GM12875 (cell line): ENCODE measurements around the gene NEO1.
A peak's percentile ranks its signal among the peaks of the same experiment; 100 is the strongest.

Experiments
- H3K4me3 ChIP-seq: one replicate; pipeline ENCODE4 v1.5.1; 2011; ENCODE audit warnings: low read depth, low read length, control low read depth
- CTCF ChIP-seq: IDR thresholded peaks from 2 replicates; pipeline ENCODE4 v1.5.1; 2011; ENCODE audit warnings: low read depth, mild to moderate bottlenecking, control low read depth, inconsistent platforms, low read length, moderate library complexity, borderline replicate concordance; ENCODE audit not compliant: insufficient read depth

NEO1 gene

DNA sequence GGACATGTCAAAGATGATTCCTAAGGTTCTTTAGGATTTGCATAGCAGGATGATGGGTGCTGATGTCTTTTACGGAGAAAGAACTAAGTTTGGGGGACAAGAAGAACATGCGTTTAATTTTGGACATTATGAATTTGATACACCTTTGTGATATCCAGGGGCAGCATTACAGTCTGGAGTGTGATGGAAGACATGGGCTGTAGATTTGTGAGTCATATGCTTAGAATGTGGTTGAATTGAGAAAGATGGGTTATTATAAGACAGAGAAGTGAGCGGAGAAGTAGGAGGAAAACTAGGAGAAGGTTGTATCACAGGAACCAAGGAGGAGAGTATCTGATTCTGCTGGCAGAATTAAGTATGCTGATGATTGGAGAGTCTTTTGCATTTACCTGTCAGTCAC lies 20.6 kb downstream of the NEO1 start:
- no peak for TF ChIP-seq CTCF

DNA sequence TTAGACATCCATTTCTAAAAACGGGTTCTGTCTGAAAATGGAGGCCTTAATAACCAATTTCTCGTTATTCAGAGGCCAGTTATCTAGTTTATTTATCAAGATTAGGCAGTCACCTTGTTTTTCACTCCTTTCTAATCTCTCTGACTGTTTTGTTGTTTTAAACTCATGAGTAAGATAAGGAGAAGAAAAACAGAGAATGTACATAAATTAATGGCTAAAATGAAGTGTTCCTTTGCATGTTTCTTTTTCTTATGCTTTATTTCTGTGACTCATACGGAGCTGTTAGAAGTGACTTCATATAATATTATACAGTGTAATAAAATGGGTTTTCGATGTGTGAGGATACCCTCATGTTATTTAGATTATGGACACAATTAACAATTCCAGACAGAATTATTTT lies 22.0 kb downstream of the NEO1 start:
- H3K4me3 ChIP-seq: no peak overlapping the region
- no peak for TF ChIP-seq CTCF

More for the DNA sequence above, 20.6 kb downstream of the NEO1 start:
- H3K4me3 ChIP-seq: no peak overlapping the region

GRCh38 chr15:73075160-73075859 lies 23.0 kb downstream of the NEO1 start:
- TF ChIP-seq CTCF: no peak
- H3K4me3 ChIP-seq: no peak overlapping the region

DNA sequence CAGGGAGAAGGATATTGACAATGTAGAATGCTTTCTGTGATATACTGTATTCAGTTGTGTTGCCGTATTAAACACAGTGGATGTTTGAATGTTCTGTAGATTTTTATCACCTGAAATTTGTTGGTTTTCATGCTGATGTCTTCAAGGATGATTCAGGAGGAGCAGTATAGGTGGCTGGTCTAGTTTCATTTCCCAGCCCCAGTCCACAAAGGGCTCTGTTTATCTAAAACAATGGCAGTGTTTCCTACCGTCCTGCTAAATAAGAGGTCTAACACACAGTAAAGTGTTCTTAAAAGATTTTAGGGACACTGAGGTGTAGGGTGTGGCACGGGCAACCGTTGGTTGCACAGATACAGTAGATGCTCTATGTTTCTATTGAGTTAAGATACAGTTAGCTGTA lies 26.0 kb downstream of the NEO1 start:
- TF ChIP-seq CTCF: no peak

DNA sequence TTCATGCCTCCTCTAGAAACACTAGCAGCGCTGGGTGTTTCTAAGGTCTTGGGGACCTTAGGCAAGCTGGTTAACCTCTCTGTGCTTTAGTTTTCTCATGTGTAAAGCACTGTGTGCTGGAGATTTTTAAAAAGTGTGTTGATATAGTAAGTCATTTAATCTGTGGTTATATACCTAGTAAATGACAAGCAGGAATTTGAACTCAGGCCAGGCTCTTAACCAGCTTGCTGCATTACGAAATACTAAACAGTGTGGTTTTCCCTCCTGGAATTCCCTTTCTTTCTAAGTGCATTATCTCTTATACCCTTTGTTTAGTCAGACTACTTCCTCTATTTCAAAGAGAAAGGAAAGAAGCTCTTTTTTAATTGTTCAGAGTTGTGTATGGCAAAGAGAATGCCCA lies 26.5 kb downstream of the NEO1 start:
- TF ChIP-seq CTCF: no peak
- no peak overlapping the region for H3K4me3 ChIP-seq

More for the DNA sequence above, 26.0 kb downstream of the NEO1 start:
- H3K4me3 ChIP-seq: no peak overlapping the region

DNA sequence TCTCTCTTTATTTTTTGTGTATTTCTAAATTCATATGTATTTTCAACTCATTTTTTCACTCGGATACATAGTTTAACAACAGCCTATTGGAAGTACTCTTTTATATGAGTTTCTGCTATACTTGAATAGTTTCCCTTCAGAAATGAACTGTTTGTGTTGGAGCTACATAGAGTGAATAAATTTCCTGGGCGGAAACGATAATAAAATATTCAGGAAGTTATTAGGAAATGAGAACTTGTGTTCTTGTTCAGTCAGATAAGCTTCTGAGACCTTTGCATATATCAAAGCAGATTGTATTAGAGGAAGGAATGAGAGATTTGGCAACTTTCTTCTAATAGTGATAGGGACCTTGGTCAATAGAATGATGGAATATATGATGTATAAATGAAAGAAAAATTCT lies 27.3 kb downstream of the NEO1 start:
- H3K4me3 ChIP-seq: no peak overlapping the region
- TF ChIP-seq CTCF: no peak

GRCh38 chr15:73081321-73081958 lies 29.2 kb downstream of the NEO1 start:
- 0 out of 2 replicates have a peak, but pooled peaks have one; percentile 12 for TF ChIP-seq CTCF
- no peak overlapping the region for H3K4me3 ChIP-seq
